ENCODE measurements around the gene CPNE4.

Gene CPNE4

GRCh38 chr3:131484496-131485111 is 550.2 kb downstream of the CPNE4 start:
- in situ Hi-C loops (cut with MboI; ENCODE audit: low pct_unique_long_range_greater_than_20kb, low sequenced_read_pairs): no loop called here
- no peak for DNase-seq
